Hypothalamus (tissue), 51 donors: ENCODE results near the gene C1orf226.
"Not testable (repeated sequence)": the region's sequence is repeated elsewhere in the genome, so short reads cannot be mapped to it uniquely, and the experiment has no call there.

Experiments
- DNase-seq, 51 donors: peaks; one replicate each; lab custom pipeline; 2025; lab: John Stamatoyannopoulos, UW

C1orf226 gene

GRCh38 chr1:162381383-162381782 lies at the start of gene C1orf226:
Gene C1orf226, plus strand, starts transcription at chr1:162381728. Its CDS starts 174 bp downstream, at chr1:162381902.
- DNase-seq, result no peak

GRCh38 chr1:162333991-162334390 lies 47.5 kb upstream of the C1orf226 start:
- no peak for DNase-seq

GRCh38 chr1:162335126-162335525 lies 46.4 kb upstream of the C1orf226 start:
- DNase-seq, result peak in 20 of 51 donors; percentile 5 to 45 (median 18)

- DNase-seq, result no peak
Observed at GRCh38 chr1:162336621-162337285, 44.8 kb upstream of the C1orf226 start.

GRCh38 chr1:162342452-162342983 lies 39.0 kb upstream of the C1orf226 start:
- no peak for DNase-seq

- DNase-seq, result no peak
Observed at GRCh38 chr1:162343470-162343869, 38.1 kb upstream of the C1orf226 start.

- no peak for DNase-seq
Observed at GRCh38 chr1:162347281-162347680, 34.2 kb upstream of the C1orf226 start.

- no peak for DNase-seq
Observed at GRCh38 chr1:162349635-162350330, 31.7 kb upstream of the C1orf226 start.

GRCh38 chr1:162351246-162351842 lies 30.2 kb upstream of the C1orf226 start:
- no peak for DNase-seq

- not testable (repeated sequence) for DNase-seq
Observed at GRCh38 chr1:162351874-162352273, 29.7 kb upstream of the C1orf226 start.

GRCh38 chr1:162353078-162353477 lies 28.4 kb upstream of the C1orf226 start:
- DNase-seq, result no peak

GRCh38 chr1:162353702-162354101 lies 27.8 kb upstream of the C1orf226 start:
- no peak for DNase-seq

GRCh38 chr1:162357681-162358266 lies 23.8 kb upstream of the C1orf226 start:
- no peak for DNase-seq

- no peak for DNase-seq
Observed at GRCh38 chr1:162358928-162359327, 22.6 kb upstream of the C1orf226 start.

- peak in 1 of 51 donors; percentile 5 for DNase-seq
Observed at GRCh38 chr1:162359523-162360236, 21.8 kb upstream of the C1orf226 start.

GRCh38 chr1:162360237-162360873 lies 21.2 kb upstream of the C1orf226 start:
- no peak for DNase-seq

- no peak for DNase-seq
Observed at GRCh38 chr1:162360874-162361260, 20.7 kb upstream of the C1orf226 start.

GRCh38 chr1:162361349-162361748 lies 20.2 kb upstream of the C1orf226 start:
- no peak for DNase-seq

GRCh38 chr1:162363823-162364222 lies 17.7 kb upstream of the C1orf226 start:
- no peak for DNase-seq

GRCh38 chr1:162364498-162364897 lies 17.0 kb upstream of the C1orf226 start:
- peak in 1 of 51 donors; percentile 11 for DNase-seq
